Measurements from ENCODE around the gene TRIM45. TPM values are rescaled to one million over a fixed set of nuclear protein-coding genes. Genes with fewer than 3 reads are reported as not detected.
"Not testable (repeated sequence)": the region's sequence is repeated elsewhere in the genome, so short reads cannot be mapped to it uniquely, and the experiment has no call there.

Gene TRIM45
- polyA plus RNA-seq, 4 donors = 15.8 to 29.2 (median 21.2) TPM

DNA sequence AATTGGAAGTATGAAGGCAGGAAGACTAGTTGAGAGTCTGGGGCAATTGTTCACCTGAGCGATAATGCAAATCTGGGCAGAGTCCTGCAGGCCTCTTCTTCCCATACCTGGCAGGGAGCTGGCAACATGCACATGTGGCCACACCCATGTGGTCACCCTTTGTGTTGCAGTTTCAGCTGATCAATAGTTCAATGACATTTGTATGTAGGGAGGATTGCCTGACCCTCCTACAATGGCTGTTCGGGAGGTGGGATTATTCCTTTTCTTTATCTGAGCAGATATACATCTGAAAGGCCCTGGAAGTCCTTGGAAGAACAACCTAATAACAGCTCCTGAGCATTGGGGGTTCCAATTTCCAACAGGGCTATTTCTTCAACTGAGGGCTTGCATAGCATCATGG lies 15.2 kb upstream of the TRIM45 start:
- no peak for DNase-seq (ENCODE audit: low read depth in 4 of 4, low spot score in 3 of 4)

DNA sequence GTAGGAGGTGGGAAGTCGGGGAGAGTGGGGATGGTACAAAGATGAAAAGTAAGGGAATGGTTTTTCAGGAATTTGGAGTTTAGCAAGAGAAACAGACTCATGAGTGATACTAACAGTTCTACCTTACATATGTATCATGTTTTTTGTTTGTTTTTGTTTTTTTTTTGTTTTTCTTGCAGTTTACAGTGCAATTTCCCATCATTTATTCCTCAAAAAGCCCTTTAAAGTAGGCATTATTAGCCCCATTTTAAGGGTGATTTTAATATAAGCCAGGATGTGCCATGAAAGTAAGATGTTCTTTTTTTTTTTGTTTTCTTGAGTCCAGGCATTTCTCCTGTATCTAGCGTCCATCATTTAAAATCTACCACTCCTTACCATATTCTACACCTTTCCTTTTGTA lies 13.8 kb upstream of the TRIM45 start:
- DNase-seq (ENCODE audit: low read depth in 4 of 4, low spot score in 3 of 4) = no peak

DNA sequence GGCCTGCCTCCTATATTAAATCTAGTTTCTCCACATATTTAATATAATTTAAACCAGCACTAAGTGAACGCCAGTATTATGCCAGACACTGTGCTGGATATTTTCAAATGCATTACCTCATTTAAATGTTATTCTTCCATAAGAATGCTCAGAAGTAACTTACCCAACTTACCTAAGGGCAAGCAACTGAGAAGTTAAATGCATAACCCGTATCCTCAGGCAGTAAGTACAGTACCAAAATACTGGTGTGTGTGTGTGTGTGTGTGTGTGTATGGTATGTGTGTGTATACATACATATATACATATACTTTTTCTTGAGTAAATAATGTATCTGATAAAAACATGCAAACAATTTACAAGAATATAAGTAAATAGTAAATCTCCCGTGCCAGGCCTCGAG lies 9.0 kb upstream of the TRIM45 start:
- DNase-seq (ENCODE audit: low read depth in 4 of 4, low spot score in 3 of 4) = no peak

DNA sequence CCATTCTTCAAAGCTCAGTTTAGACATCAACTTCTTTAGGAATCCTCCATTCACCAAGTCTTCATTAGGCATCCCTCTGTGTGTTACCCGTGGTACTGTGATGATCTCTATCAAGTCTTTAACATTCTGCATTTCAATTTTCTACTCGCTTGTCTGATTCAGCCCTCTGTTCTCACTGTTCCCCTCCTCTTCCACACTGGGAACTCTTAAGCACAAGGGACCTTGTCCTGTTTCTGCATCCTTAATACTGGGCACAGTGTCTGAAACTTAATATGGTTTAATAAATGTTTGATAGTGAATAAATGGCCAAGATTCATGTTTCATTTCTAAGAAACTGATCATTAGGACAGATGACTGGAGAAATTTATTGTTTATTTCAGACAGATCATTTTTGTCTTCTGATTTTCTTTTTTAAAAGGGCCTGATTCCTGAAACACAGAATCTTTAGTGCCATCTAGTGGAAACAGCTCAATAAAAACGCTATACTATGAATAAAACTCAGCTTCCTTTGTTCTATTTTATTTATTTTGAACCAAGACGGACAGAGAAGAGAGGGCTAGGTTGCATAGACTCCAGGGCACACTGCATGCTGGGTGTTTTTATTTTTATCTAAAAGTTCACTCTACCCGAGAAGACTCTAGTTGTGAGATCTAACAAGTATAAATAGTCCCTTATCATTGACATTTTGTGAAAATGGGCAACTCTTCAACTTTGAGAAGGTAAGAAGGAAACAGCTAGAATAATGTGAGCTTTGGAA lies 7.0 kb upstream of the TRIM45 start:
- peak in 2 of 4 donors; percentile 20 to 33 for DNase-seq (ENCODE audit: low read depth in 4 of 4, low spot score in 3 of 4)

- DNase-seq (ENCODE audit: low read depth in 4 of 4, low spot score in 3 of 4) = no peak
Measured at GRCh38 chr1:117127795-117128194, 6.2 kb upstream of the TRIM45 start.

GRCh38 chr1:117124661-117125060 lies 3.1 kb upstream of the TRIM45 start:
- DNase-seq (ENCODE audit: low read depth in 4 of 4, low spot score in 3 of 4) = no peak

DNA sequence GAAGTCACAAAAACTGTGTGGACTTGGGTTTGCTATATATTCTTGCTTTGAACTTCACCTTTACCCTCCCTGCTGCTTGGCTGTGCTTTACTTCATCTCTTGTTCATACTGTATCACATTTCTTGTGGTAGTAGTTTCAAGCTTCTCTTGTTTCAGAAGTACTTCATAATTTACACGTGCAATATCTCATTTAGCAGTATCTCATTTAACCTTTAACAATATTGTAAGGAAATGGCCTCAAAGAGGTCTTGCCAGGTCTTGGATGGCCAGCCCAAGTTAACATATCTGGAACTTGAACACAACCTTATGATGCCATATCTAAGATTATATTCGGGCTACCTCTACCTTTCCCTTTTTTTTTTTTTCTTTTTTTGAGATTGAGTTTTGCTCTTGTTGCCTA lies 1.7 kb upstream of the TRIM45 start:
- no peak for DNase-seq (ENCODE audit: low read depth in 4 of 4, low spot score in 3 of 4)

- DNase-seq (ENCODE audit: low read depth in 4 of 4, low spot score in 3 of 4) = no peak
Measured at GRCh38 chr1:117122330-117123025, 929 bp upstream of the TRIM45 start.

- DNase-seq (ENCODE audit: low read depth in 4 of 4, low spot score in 3 of 4) = peak; percentile 12 to 40 (median 30)
Measured at GRCh38 chr1:117120774-117121588, 568 bp downstream of the TRIM45 start.

DNA sequence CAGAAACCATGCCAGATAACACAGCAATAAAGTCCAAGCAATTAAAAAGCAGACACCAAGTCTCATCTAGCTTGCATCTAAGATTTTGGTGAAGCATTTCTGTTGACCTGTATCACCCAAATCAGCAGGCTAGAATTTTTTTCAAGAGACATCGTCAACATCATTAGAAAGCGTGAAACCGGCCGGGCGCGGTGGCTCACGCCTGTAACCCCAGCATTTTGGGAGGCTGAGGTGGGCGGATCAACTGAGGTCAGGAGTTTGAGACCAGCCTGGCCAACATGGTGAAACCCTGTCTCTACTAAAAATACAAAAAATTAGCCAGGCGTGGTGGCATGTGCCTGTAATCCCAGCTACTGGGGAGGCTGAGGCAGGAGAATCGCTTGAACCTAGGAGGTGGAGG lies 2.4 kb downstream of the TRIM45 start:
- DNase-seq (ENCODE audit: low read depth in 4 of 4, low spot score in 3 of 4) = not testable (repeated sequence)

DNA sequence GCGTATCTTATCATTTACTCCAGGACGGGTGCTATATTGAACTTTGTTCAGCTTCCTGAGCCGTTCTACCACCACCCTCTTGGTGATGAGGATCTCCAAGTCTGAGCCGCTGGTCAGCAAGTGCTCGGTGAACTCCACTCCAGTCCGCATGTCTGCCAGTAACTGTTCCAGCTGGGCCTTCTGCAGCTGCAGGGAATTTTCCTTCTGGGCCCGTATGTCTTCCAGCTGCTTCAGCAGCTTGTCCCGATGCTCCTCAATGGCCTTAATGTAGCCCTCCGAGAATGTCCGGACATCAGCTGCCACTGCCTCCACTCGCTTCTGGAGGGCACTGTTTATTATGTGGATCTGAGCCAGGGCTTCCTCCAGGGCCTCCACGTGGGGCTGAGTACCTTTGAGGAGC lies 3.4 kb downstream of the TRIM45 start:
- DNase-seq (ENCODE audit: low read depth in 4 of 4, low spot score in 3 of 4) = no peak

DNA sequence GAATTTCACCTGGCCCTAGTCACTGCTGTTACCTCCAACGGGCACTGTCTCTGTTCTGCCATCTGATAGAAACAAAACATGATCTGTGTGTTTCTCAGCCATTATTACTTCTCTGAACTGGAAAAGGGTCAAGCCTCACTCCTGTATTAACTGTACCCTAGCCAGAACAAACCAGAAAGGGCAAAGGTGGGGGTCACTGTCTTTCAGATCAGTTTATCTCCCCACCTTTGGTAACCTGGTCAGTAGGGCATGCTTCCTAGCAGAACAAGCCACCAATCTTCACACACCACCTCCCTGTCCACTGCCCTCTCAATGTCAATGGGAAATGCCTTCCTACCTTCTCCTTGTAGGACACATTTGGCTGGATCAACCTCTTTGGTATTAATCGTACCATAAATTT lies 3.9 kb downstream of the TRIM45 start:
- no peak for DNase-seq (ENCODE audit: low read depth in 4 of 4, low spot score in 3 of 4)

- DNase-seq (ENCODE audit: low read depth in 4 of 4, low spot score in 3 of 4) = no peak
Measured at GRCh38 chr1:117116784-117117130, 4.8 kb downstream of the TRIM45 start.

- DNase-seq (ENCODE audit: low read depth in 4 of 4, low spot score in 3 of 4) = no peak
Measured at GRCh38 chr1:117116090-117116783, 5.3 kb downstream of the TRIM45 start.

DNA sequence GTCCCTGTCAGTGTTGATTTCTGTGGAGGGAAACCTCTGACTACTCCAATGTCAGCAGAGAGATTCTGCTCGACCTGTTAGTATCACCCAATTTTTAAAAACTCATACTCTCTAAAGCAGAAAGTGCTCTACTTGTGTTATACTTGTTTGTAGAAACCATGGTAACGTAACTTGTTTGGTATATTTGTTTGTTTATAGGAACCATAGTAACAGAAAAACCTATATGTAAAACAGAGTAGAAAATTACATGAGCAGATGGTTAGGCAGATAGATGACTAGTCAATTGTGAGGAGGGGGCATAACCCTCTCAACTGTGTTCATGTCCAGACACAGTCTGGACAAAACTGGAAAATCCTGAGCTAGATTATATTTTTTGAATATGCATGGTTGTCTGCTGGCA lies 6.7 kb downstream of the TRIM45 start:
- no peak for DNase-seq (ENCODE audit: low read depth in 4 of 4, low spot score in 3 of 4)

DNA sequence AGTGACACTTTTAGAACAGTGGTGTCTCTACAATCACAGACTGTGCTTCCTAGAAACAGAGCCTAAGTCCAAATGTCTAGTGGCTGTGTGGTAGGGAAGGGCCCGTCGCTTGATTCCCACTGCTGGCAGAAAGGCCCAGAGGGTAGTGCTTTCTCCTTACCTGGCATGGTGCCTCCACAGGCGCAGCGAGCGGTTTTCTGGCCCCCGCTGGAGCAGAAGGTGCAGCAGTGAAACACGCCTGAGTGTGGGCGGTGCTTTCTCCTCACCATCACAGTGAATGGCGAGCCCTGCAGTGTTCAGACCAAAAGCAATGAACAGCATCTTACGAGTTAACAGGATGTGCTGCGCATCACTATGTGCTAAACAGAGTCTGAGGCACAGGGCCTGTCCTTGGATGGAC lies 8.3 kb downstream of the TRIM45 start:
- DNase-seq (ENCODE audit: low read depth in 4 of 4, low spot score in 3 of 4) = no peak

- no peak for DNase-seq (ENCODE audit: low read depth in 4 of 4, low spot score in 3 of 4)
Measured at GRCh38 chr1:117112047-117112717, 9.4 kb downstream of the TRIM45 start.

- DNase-seq (ENCODE audit: low read depth in 4 of 4, low spot score in 3 of 4) = no peak
Measured at GRCh38 chr1:117110774-117111173, 10.8 kb downstream of the TRIM45 start.

GRCh38 chr1:117107364-117107763 lies 14.2 kb downstream of the TRIM45 start:
- DNase-seq (ENCODE audit: low read depth in 4 of 4, low spot score in 3 of 4) = no peak

GRCh38 chr1:117106478-117106877 lies 15.1 kb downstream of the TRIM45 start:
- DNase-seq (ENCODE audit: low read depth in 4 of 4, low spot score in 3 of 4) = no peak
